Measurements from ENCODE around the gene HNRNPH2. TPM values are rescaled to one million over a fixed set of nuclear protein-coding genes. Genes with fewer than 3 reads are reported as not detected.

The HNRNPH2 gene
- 10 to 100 TPM; 32.1 to 46.3 (median 41.5) TPM for total RNA-seq
- polyA plus RNA-seq, result 100 to 1,000 TPM in 1 of 2 donors, 10 to 100 TPM in 1; 96.3 to 103 TPM
- total RNA-seq, result 25.3 reads per million, percentile 56 among the genes with 10 or more reads in this experiment

DNA sequence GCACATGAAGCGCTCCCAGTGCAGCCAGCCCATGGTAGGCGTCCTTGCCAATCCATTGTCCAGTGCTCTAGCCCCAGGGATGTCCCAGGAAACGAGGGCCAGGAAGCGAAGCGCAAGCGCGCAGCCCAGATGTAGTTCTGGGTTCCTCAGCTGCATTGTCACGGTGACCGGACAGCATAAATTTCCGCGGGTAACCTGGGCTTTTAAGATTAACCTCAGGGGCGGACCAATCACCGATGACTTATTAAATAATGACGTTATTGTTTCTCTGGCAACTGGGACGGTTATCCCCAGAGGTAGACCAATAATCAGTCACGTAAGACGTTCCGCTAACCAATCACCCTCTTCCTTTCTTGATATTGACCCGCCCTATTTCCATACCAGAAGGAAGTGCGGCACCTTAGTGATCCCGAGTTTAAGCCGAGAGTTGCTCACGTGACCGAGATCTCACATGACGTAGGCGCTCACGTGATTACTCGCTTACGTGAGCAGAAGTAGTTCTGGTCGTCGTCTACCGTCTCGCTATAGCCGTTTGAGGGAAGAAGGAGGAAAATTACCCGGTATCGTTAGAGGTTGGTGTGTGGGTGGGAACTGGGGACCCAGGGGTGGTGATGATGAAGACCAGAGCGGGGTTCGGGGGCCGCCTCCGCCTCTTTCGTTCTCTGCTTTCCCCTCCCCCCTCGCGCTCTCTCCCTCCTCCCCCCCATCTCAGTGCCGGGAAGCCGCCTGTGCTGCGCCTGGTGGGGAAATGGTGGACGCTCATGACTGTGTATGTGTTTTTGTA, at the start of gene HNRNPH2, which contains the start of gene GLA:
Gene HNRNPH2, plus strand, starts transcription at position 475 of the 784 bp plus-strand sequence. CDS start 3,767 bp downstream, outside the sequence.
Gene GLA, minus strand, starts transcription at position 178 of the 784 bp plus-strand sequence. Its CDS starts 22 bp downstream, at position 156.
- POLR2A ChIA-PET, result interaction anchor here (0.8 to 1.2 kb wide), 4 partner anchors 10 to 17 kb away, joined by 3 to 6 read pairs (median 3); partner anchors contain the start of gene RPL36A

GRCh38 chrX:101359966-101360365, 48.1 kb upstream of the HNRNPH2 start:
- peaks cover 0 to 3% (median 0%) of the 10 kb centered on the region in 11 donors for H3K9me3 Mint-ChIP-seq
- H3K4me1 Mint-ChIP-seq, result peaks cover 0 to 4% (median 0%) of the 10 kb centered on the region in 7 donors
- Histone ChIP-seq H3K4me3 (ENCODE audit: low read length) (no peak overlapping the region), H3K9me3 (ENCODE audit: control insufficient read depth in 2 of 3, low read length in 3 of 3) (no peaks in the 10 kb centered on the region), H3K4me1 (ENCODE audit: control insufficient read depth in 2 of 2, insufficient read depth in 2 of 2, low read length in 2 of 2) (no peaks in the 10 kb centered on the region), H3K27ac (ENCODE audit: low read depth, low read length) (no peak overlapping the region), H3K27me3 (ENCODE audit: control insufficient read depth in 2 of 2, insufficient read depth in 2 of 2, low read length in 2 of 2) (no peaks in the 10 kb centered on the region), H3K36me3 (ENCODE audit: control insufficient read depth in 2 of 3, insufficient read depth in 3 of 3, low read length in 3 of 3) (no peaks in the 10 kb centered on the region)
- intact Hi-C loops (cut with micrococcal nuclease), result no loop called here
- ChIA-PET CTCF (no interaction called here), POLR2A (no interaction called here)
- ATAC-seq, result no peak
- no peak overlapping the region for H3K27ac Mint-ChIP-seq
- H3K4me3 Mint-ChIP-seq, result no peak overlapping the region
- no peak for DNase-seq
- no peaks in the 10 kb centered on the region for H3K36me3 Mint-ChIP-seq
- peaks cover 0 to 3% (median 0%) of the 10 kb centered on the region in 5 donors for H3K27me3 Mint-ChIP-seq

More for the DNA sequence above, at the start of gene HNRNPH2, which contains the start of gene GLA:
- Mint-ChIP-seq H3K4me1 (peaks cover 11 to 39% (median 28%) of the 10 kb centered on the region in 7 donors), H3K27me3 (peaks cover 0 to 2% (median 0%) of the 10 kb centered on the region in 5 donors), H3K36me3 (peaks cover 4 to 9% (median 7%) of the 10 kb centered on the region in 5 donors), H3K27ac (peak within 1 kb of the TSS; percentile 97 to 100 (median 99)), H3K4me3 (peak within 1 kb of the TSS; percentile 90 to 98 (median 95)), H3K9me3 (peaks cover 0 to 7% (median 0%) of the 10 kb centered on the region in 11 donors)
- intact Hi-C loops (cut with micrococcal nuclease), result loop anchor here (1.0 to 5.0 kb wide), 16 partner anchors 10 to 1807 kb away; partner anchors contain the start of genes CSTF2 (in 2 of the 2), TIMM8A (in 2 of the 2), TRMT2B (in 2 of the 2) and ZMAT1 (in 2 of the 2)
- peak; percentile 64 to 94 (median 88) for DNase-seq
- ATAC-seq, result peak; percentile 96
- Histone ChIP-seq H3K27me3 (ENCODE audit: control insufficient read depth in 2 of 2, insufficient read depth in 2 of 2, low read length in 2 of 2) (no peaks in the 10 kb centered on the region), H3K4me1 (ENCODE audit: control insufficient read depth in 2 of 2, insufficient read depth in 2 of 2, low read length in 2 of 2) (peaks cover 11 to 19% of the 10 kb centered on the region in 2 donors), H3K4me3 (ENCODE audit: low read length) (peak within 1 kb of the TSS; percentile 82), H3K9me3 (ENCODE audit: control insufficient read depth in 2 of 3, low read length in 3 of 3) (no peaks in the 10 kb centered on the region), H3K36me3 (ENCODE audit: control insufficient read depth in 2 of 3, insufficient read depth in 3 of 3, low read length in 3 of 3) (peaks cover 0 to 9% (median 4%) of the 10 kb centered on the region in 3 experiments), H3K27ac (ENCODE audit: low read depth, low read length) (peak within 1 kb of the TSS; percentile 97)
- CTCF ChIA-PET, result interaction anchor here (1.0 kb wide), 1 partner anchor 8 kb away, joined by 3 read pairs; no protein-coding TSS in a partner anchor

DNA sequence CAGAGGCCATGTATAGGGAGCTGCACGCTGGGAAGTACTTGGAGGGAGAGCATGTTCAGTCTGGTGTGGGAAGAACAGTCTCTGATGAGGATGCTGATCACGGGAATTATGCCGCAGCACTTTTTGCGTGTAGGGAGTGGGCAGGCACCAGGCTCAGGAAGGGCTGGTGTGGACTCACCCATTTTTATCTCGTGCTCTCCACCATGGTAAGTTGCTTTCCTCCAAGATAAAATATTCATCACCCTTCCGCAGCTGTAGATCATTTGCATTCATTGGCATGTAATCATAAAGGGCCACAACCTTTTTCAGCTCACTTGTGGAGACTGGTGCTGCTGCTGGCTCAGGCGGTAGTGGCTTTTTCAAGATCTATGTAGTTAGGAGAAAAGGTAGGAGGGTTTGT, 47.6 kb upstream of the HNRNPH2 start:
- Mint-ChIP-seq H3K36me3 (no peaks in the 10 kb centered on the region), H3K4me1 (peaks cover 0 to 4% (median 0%) of the 10 kb centered on the region in 7 donors), H3K27me3 (peaks cover 0 to 3% (median 0%) of the 10 kb centered on the region in 5 donors), H3K4me3 (no peak overlapping the region), H3K27ac (no peak overlapping the region), H3K9me3 (peaks cover 0 to 2% (median 0%) of the 10 kb centered on the region in 11 donors)
- ATAC-seq, result no peak
- H3K27ac ChIP-seq (ENCODE audit: low read depth, low read length), result no peak overlapping the region
- no peak overlapping the region for H3K4me3 ChIP-seq (ENCODE audit: low read length)
- H3K4me1 ChIP-seq (ENCODE audit: control insufficient read depth in 2 of 2, insufficient read depth in 2 of 2, low read length in 2 of 2), result no peaks in the 10 kb centered on the region
- DNase-seq, result no peak
- intact Hi-C loops (cut with micrococcal nuclease), result no loop called here
- no peaks in the 10 kb centered on the region for H3K27me3 ChIP-seq (ENCODE audit: control insufficient read depth in 2 of 2, insufficient read depth in 2 of 2, low read length in 2 of 2)
- POLR2A ChIA-PET, result no interaction called here
- CTCF ChIA-PET, result no interaction called here
- H3K9me3 ChIP-seq (ENCODE audit: control insufficient read depth in 2 of 3, low read length in 3 of 3), result no peaks in the 10 kb centered on the region
- no peaks in the 10 kb centered on the region for H3K36me3 ChIP-seq (ENCODE audit: control insufficient read depth in 2 of 3, insufficient read depth in 3 of 3, low read length in 3 of 3)

DNA sequence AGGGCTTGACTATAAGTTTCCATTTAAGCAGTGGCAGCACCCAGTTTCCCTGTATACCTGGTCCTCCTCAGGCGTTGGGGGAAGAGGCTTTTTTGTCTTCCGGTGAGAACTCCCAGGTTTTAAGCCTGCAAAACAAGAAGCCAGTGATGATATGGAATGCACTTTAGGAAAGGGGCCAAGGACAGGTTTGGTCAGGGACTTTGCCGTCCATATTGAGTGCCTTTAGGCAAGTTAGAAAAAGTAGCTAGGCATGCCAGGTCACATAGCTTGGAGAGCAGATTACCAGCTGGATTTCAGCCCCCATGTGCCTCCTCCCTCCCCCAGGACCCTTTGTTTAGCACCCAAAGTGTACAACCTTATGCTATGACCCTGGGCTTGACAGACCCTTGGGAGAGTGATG, 45.9 kb upstream of the HNRNPH2 start:
- no peak overlapping the region for H3K27ac ChIP-seq (ENCODE audit: low read depth, low read length)
- peaks cover 0 to 4% (median 0%) of the 10 kb centered on the region in 7 donors for H3K4me1 Mint-ChIP-seq
- no peak overlapping the region for H3K4me3 Mint-ChIP-seq

GRCh38 chrX:101362757-101363156, 45.3 kb upstream of the HNRNPH2 start:
- no peak overlapping the region for H3K27ac Mint-ChIP-seq
- Histone ChIP-seq H3K27ac (ENCODE audit: low read depth, low read length) (no peak overlapping the region), H3K36me3 (ENCODE audit: control insufficient read depth in 2 of 3, insufficient read depth in 3 of 3, low read length in 3 of 3) (no peaks in the 10 kb centered on the region), H3K4me1 (ENCODE audit: control insufficient read depth in 2 of 2, insufficient read depth in 2 of 2, low read length in 2 of 2) (no peaks in the 10 kb centered on the region), H3K9me3 (ENCODE audit: control insufficient read depth in 2 of 3, low read length in 3 of 3) (no peaks in the 10 kb centered on the region), H3K4me3 (ENCODE audit: low read length) (no peak overlapping the region), H3K27me3 (ENCODE audit: control insufficient read depth in 2 of 2, insufficient read depth in 2 of 2, low read length in 2 of 2) (no peaks in the 10 kb centered on the region)
- ChIA-PET POLR2A (no interaction called here), CTCF (no interaction called here)
- H3K36me3 Mint-ChIP-seq, result no peaks in the 10 kb centered on the region
- ATAC-seq (no peak), DNase-seq (no peak)
- peaks cover 0 to 4% (median 0%) of the 10 kb centered on the region in 7 donors for H3K4me1 Mint-ChIP-seq
- intact Hi-C loops (cut with micrococcal nuclease), result no loop called here
- H3K4me3 Mint-ChIP-seq, result no peak overlapping the region
- no peaks in the 10 kb centered on the region for H3K27me3 Mint-ChIP-seq
- peaks cover 0 to 2% (median 0%) of the 10 kb centered on the region in 11 donors for H3K9me3 Mint-ChIP-seq

More for the DNA sequence above, 45.9 kb upstream of the HNRNPH2 start:
- POLR2A ChIA-PET, result no interaction called here
- Histone ChIP-seq H3K9me3 (ENCODE audit: control insufficient read depth in 2 of 3, low read length in 3 of 3) (no peaks in the 10 kb centered on the region), H3K4me3 (ENCODE audit: low read length) (no peak overlapping the region), H3K36me3 (ENCODE audit: control insufficient read depth in 2 of 3, insufficient read depth in 3 of 3, low read length in 3 of 3) (no peaks in the 10 kb centered on the region), H3K4me1 (ENCODE audit: control insufficient read depth in 2 of 2, insufficient read depth in 2 of 2, low read length in 2 of 2) (no peaks in the 10 kb centered on the region), H3K27me3 (ENCODE audit: control insufficient read depth in 2 of 2, insufficient read depth in 2 of 2, low read length in 2 of 2) (no peaks in the 10 kb centered on the region)
- H3K27ac Mint-ChIP-seq, result no peak overlapping the region
- H3K27me3 Mint-ChIP-seq, result peaks cover 0 to 3% (median 0%) of the 10 kb centered on the region in 5 donors
- H3K36me3 Mint-ChIP-seq, result no peaks in the 10 kb centered on the region
- intact Hi-C loops (cut with micrococcal nuclease), result no loop called here
- ATAC-seq (no peak), DNase-seq (no peak)
- CTCF ChIA-PET, result no interaction called here
- H3K9me3 Mint-ChIP-seq, result peaks cover 0 to 2% (median 0%) of the 10 kb centered on the region in 11 donors

- intact Hi-C loops (cut with micrococcal nuclease), result no loop called here
- Histone ChIP-seq H3K4me3 (ENCODE audit: low read length) (no peak overlapping the region), H3K4me1 (ENCODE audit: control insufficient read depth in 2 of 2, insufficient read depth in 2 of 2, low read length in 2 of 2) (no peaks in the 10 kb centered on the region), H3K36me3 (ENCODE audit: control insufficient read depth in 2 of 3, insufficient read depth in 3 of 3, low read length in 3 of 3) (no peaks in the 10 kb centered on the region), H3K27ac (ENCODE audit: low read depth, low read length) (no peak overlapping the region), H3K9me3 (ENCODE audit: control insufficient read depth in 2 of 3, low read length in 3 of 3) (no peaks in the 10 kb centered on the region), H3K27me3 (ENCODE audit: control insufficient read depth in 2 of 2, insufficient read depth in 2 of 2, low read length in 2 of 2) (no peaks in the 10 kb centered on the region)
- CTCF ChIA-PET, result no interaction called here
- Mint-ChIP-seq H3K27me3 (no peaks in the 10 kb centered on the region), H3K4me1 (no peaks in the 10 kb centered on the region), H3K9me3 (peaks cover 0 to 2% (median 0%) of the 10 kb centered on the region in 11 donors), H3K4me3 (no peak overlapping the region), H3K27ac (no peak overlapping the region), H3K36me3 (no peaks in the 10 kb centered on the region)
- POLR2A ChIA-PET, result no interaction called here
- ATAC-seq (no peak), DNase-seq (no peak)
Observed at GRCh38 chrX:101365301-101365795, 42.7 kb upstream of the HNRNPH2 start.
